Upper lobe of left lung (tissue), 4 donors: ENCODE data around the gene GABBR2.

ENCODE experiments used
- EP300 ChIP-seq, 4 donors: sonication (generic); formaldehyde crosslinking; IDR thresholded peaks; one replicate each; pipeline ENCODE4 v1.5.1; 2017; ENCODE audit warnings: antibody characterized with exemption in 4 of 4, control low read depth in 2 of 4
- POLR2A ChIP-seq, 4 donors: fragments of 450-650 bp; IDR thresholded peaks; one replicate each; pipeline ENCODE4 v1.5.1; 2016 to 2017; ENCODE audit warnings: antibody characterized with exemption in 4 of 4, mild to moderate bottlenecking in 2 of 4
- POLR2AphosphoS5 ChIP-seq, 2 donors: sonication (generic); formaldehyde crosslinking; IDR thresholded peaks; one replicate each; pipeline ENCODE4 v1.5.1; 2017; ENCODE audit warnings: antibody characterized with exemption in 2 of 2
- TF ChIP-seq, protein P1 (sequence below), 6 experiments: fragments of 450-650 bp in 4 of 6; fragments of 200-600 bp in 2 of 6; sonication (generic) in 2 of 6; IDR thresholded peaks; one replicate each; pipeline ENCODE4 v1.5.1; 2016 to 2019; ENCODE audit warnings: antibody characterized with exemption in 6 of 6

DNA sequence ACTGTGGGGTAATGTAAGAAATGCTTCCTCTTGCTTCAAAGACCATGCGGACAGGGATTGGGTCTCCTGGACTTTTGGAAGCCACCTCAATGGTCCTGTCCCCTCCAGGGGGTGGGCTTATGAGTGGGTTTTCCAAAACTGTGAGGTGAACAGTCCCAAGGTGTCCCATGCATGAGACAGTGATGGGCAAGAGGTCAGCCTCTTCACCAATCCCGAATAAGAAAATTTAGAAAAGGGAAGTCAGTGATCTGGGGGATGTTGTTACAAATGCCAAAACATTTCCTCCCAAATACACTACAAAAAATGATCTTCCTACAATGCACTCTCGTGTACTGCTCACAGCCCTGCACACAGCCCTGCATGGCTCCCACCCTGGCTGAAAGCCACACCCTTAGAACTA lies 237.6 kb downstream of the GABBR2 start:
- TF ChIP-seq, protein P1, sequence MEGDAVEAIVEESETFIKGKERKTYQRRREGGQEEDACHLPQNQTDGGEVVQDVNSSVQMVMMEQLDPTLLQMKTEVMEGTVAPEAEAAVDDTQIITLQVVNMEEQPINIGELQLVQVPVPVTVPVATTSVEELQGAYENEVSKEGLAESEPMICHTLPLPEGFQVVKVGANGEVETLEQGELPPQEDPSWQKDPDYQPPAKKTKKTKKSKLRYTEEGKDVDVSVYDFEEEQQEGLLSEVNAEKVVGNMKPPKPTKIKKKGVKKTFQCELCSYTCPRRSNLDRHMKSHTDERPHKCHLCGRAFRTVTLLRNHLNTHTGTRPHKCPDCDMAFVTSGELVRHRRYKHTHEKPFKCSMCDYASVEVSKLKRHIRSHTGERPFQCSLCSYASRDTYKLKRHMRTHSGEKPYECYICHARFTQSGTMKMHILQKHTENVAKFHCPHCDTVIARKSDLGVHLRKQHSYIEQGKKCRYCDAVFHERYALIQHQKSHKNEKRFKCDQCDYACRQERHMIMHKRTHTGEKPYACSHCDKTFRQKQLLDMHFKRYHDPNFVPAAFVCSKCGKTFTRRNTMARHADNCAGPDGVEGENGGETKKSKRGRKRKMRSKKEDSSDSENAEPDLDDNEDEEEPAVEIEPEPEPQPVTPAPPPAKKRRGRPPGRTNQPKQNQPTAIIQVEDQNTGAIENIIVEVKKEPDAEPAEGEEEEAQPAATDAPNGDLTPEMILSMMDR (IDR thresholded peaks at IDR 0.05), result no peak
- TF ChIP-seq POLR2A (IDR thresholded peaks at IDR 0.05) (no peak), POLR2AphosphoS5 (IDR thresholded peaks at IDR 0.05) (no peak), EP300 (IDR thresholded peaks at IDR 0.05) (no peak)
